Upper lobe of left lung (tissue), 6 donors: ENCODE data around the gene BSN. TPM values are rescaled to one million over a fixed set of nuclear protein-coding genes. Genes with fewer than 3 reads are reported as not detected.

Experiments used
- ATAC-seq, 2 donors: fragments of 200-7000 bp; cut with Tn5 transposase; one replicate each; pipeline ENCODE4 v1.9.1; 2022; ENCODE audit warnings: mild to moderate bottlenecking in 2 of 2, moderate library complexity in 2 of 2; ENCODE audit not compliant: low FRiP score in 2 of 2
- DNase-seq, 2 donors: peaks; one replicate each; pipeline ENCODE4 v3.0.0-alpha.2; 2019 to 2020
- H3K27ac ChIP-seq, 4 donors: fragments of 200-600 bp; sonication (generic); one replicate each; pipeline ENCODE4 v1.5.1; 2016 to 2019
- H3K27me3 ChIP-seq, 4 donors: fragments of 200-600 bp; sonication (generic); one replicate each; pipeline ENCODE4 v1.5.1; 2017 to 2019
- H3K36me3 ChIP-seq, 4 donors: fragments of 200-600 bp; sonication (generic); one replicate each; pipeline ENCODE4 v1.5.1; 2016 to 2019
- H3K4me1 ChIP-seq, 4 donors: fragments of 200-600 bp; sonication (generic); one replicate each; pipeline ENCODE4 v1.5.1; 2018 to 2019
- H3K4me3 ChIP-seq, 4 donors: fragments of 200-600 bp; sonication (generic); one replicate each; pipeline ENCODE4 v1.5.1; 2017 to 2019; ENCODE audit warnings: mild to moderate bottlenecking in 2 of 4, moderate library complexity in 1 of 4
- H3K9me3 ChIP-seq, 4 donors: fragments of 200-600 bp; sonication (generic); one replicate each; pipeline ENCODE4 v1.5.1; 2018 to 2019
- CTCF ChIP-seq, 6 experiments: fragments of 450-650 bp in 4 of 6; fragments of 200-600 bp in 2 of 6; sonication (generic) in 2 of 6; IDR thresholded peaks; one replicate each; pipeline ENCODE4 v1.5.1; 2016 to 2019; ENCODE audit warnings: antibody characterized with exemption in 6 of 6
- EP300 ChIP-seq, 4 donors: sonication (generic); formaldehyde crosslinking; IDR thresholded peaks; one replicate each; pipeline ENCODE4 v1.5.1; 2017; ENCODE audit warnings: antibody characterized with exemption in 4 of 4, control low read depth in 2 of 4
- POLR2A ChIP-seq, 4 donors: fragments of 450-650 bp; IDR thresholded peaks; one replicate each; pipeline ENCODE4 v1.5.1; 2016 to 2017; ENCODE audit warnings: antibody characterized with exemption in 4 of 4, mild to moderate bottlenecking in 2 of 4
- POLR2AphosphoS5 ChIP-seq, 2 donors: sonication (generic); formaldehyde crosslinking; IDR thresholded peaks; one replicate each; pipeline ENCODE4 v1.5.1; 2017; ENCODE audit warnings: antibody characterized with exemption in 2 of 2
- WGBS, 2 donors: methylation state at CpG; one replicate each; pipeline ENCODE4 v1.1.5; 2017 to 2018; 5-methylcytosine and 5-hydroxymethylcytosine counted together
- total RNA-seq, 6 donors: library from RNA; depleted of rRNA in 4 of 6; stranded (reverse); fragments of >200 nt in 4 of 6; gene quantifications; one replicate each; pipeline versions ENCODE4 v1.1.0 to v1.2.1, GENCODE V29; 2016 to 2021
- donor health status: DM: no; HTN: no; CAD: no; lungs with moderate emphysema.
- donor health status: DM: no; HTN: yes; CAD: no; lungs with severe emphysema.

Gene BSN
- total RNA-seq, 6 donors from 2014 or later: 0.39 to 1.1 (median 0.72) TPM

DNA sequence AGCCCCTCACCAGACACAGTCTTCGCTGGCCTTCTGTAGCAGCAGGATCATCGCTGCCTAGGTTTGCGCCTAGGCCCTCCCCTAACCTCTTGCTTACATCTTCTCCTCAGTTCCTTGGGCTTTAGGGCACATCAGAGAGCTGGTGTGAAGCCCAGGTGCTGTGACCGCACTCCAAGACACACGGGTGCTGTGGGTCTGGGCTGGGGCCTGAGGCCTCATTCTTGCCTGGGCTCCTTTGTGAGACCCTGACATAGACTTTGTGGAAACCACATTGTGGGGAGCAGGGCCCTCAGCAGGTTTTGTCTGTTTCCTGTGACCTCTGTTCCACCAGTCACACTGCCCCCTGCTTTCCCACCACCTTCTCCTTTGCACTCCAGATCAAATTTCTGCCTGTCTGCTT lies 157.2 kb downstream of the BSN start:
- 79 to 84% methylated on average over 4 to 5 of the region's 5 CpGs for WGBS, 2 donors
- H3K27ac ChIP-seq: no peak overlapping the region
- TF ChIP-seq POLR2AphosphoS5 (IDR thresholded peaks at IDR 0.05): no peak
- TF ChIP-seq EP300 (IDR thresholded peaks at IDR 0.05): no peak
- no peak for TF ChIP-seq CTCF (IDR thresholded peaks at IDR 0.05)
- TF ChIP-seq POLR2A (IDR thresholded peaks at IDR 0.05): no peak
- H3K27me3 ChIP-seq: no peaks in the 10 kb centered on the region
- ATAC-seq (no peak), DNase-seq (no peak)
- no peaks in the 10 kb centered on the region for H3K4me1 ChIP-seq
- H3K9me3 ChIP-seq: no peaks in the 10 kb centered on the region
- H3K4me3 ChIP-seq: no peak overlapping the region
- H3K36me3 ChIP-seq: peaks cover 4 to 36% (median 16%) of the 10 kb centered on the region in 4 donors

GRCh38 chr3:49712166-49712565 lies 157.9 kb downstream of the BSN start:
- TF ChIP-seq POLR2A (IDR thresholded peaks at IDR 0.05): no peak
- TF ChIP-seq POLR2AphosphoS5 (IDR thresholded peaks at IDR 0.05): no peak
- no peak for TF ChIP-seq CTCF (IDR thresholded peaks at IDR 0.05)
- no peak for TF ChIP-seq EP300 (IDR thresholded peaks at IDR 0.05)
- H3K27me3 ChIP-seq: no peaks in the 10 kb centered on the region
- WGBS, 2 donors: 92 to 93% methylated on average over 5 to 11 of the region's 11 CpGs
- ATAC-seq: no peak
- no peaks in the 10 kb centered on the region for H3K4me1 ChIP-seq
- no peak overlapping the region for H3K27ac ChIP-seq
- H3K4me3 ChIP-seq: no peak overlapping the region
- peak in 1 of 2 donors; percentile 32 for DNase-seq
- no peaks in the 10 kb centered on the region for H3K9me3 ChIP-seq
- peaks cover 4 to 33% (median 11%) of the 10 kb centered on the region in 4 donors for H3K36me3 ChIP-seq

- Histone ChIP-seq H3K27ac (no peak overlapping the region), H3K4me1 (peaks cover 0 to under 1% (median 0%) of the 10 kb centered on the region in 4 donors), H3K4me3 (no peak overlapping the region), H3K36me3 (peaks cover 4 to 31% (median 10%) of the 10 kb centered on the region in 4 donors), H3K27me3 (no peaks in the 10 kb centered on the region), H3K9me3 (no peaks in the 10 kb centered on the region)
- no peak for ATAC-seq
- 0 to 67% methylated on average over 1 to 7 of the region's 7 CpGs for WGBS, 2 donors
- no peak for TF ChIP-seq POLR2A (IDR thresholded peaks at IDR 0.05)
- TF ChIP-seq POLR2AphosphoS5 (IDR thresholded peaks at IDR 0.05): no peak
- TF ChIP-seq EP300 (IDR thresholded peaks at IDR 0.05): no peak
- no peak for TF ChIP-seq CTCF (IDR thresholded peaks at IDR 0.05)
- peak in 1 of 2 donors; percentile 24 for DNase-seq
Observed at GRCh38 chr3:49712631-49713317, 158.5 kb downstream of the BSN start.

DNA sequence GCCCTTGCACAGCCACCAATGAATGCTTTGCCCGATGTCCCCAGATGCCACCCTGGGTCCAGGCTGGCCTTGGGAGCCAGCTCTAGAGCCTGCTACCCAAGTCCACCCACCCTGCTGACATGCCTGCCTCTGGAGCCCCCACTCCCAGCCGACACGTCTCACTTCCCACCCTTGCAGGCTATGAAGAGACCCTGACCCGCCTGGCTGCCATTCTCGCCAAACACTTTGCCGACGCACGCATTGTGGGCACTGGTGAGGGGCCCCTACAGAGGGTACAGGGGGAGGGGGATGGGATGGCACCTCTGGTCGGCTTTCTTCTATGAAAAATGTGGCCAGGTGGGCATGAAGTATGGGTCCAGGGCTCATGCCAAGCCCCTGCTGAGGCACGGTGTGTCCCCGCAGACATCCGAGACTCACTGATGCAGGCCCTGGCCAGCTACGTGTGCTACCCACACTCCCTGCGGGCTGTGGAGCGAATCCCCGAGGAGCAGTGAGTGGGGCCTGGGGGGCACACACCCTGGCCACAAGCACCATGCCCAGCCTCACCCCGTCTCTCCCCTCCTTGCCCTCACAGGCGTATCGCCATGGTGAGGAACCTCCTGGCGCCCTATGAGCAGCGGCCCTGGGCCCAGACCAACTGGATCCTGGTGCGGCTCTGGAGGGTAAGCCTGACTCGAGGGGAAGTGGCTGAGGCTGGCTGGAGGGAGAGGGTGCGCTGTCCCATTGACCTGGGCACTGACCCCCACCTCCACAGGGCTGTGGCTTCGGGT lies 159.2 kb downstream of the BSN start:
- Histone ChIP-seq H3K36me3 (peaks cover 4 to 27% (median 10%) of the 10 kb centered on the region in 4 donors), H3K27ac (no peak overlapping the region), H3K4me1 (peaks cover under 1 to 8% (median 2%) of the 10 kb centered on the region in 4 donors), H3K9me3 (no peaks in the 10 kb centered on the region), H3K27me3 (no peaks in the 10 kb centered on the region), H3K4me3 (no peak overlapping the region)
- ATAC-seq (no peak), DNase-seq (peak in 1 of 2 donors; percentile 58)
- no peak for TF ChIP-seq CTCF (IDR thresholded peaks at IDR 0.05)
- TF ChIP-seq POLR2AphosphoS5 (IDR thresholded peaks at IDR 0.05): no peak
- no peak for TF ChIP-seq EP300 (IDR thresholded peaks at IDR 0.05)
- no peak for TF ChIP-seq POLR2A (IDR thresholded peaks at IDR 0.05)
- 92 to 94% methylated on average over 10 to 24 of the region's 25 CpGs for WGBS, 2 donors
